SK-N-SH (cell line): ENCODE data around the gene CMTM2. TPM values are rescaled to one million over a fixed set of nuclear protein-coding genes. Genes with fewer than 3 reads are reported as not detected.

Experiments used
- CTCF ChIA-PET: fragments of 300-600, 350-600 bp; formaldehyde crosslinking; extraction: SDS; loops from one replicate; lab custom pipeline; 2021; lab: Yijun Ruan, JAX
- POLR2A ChIA-PET: fragments of 350-600 bp; sonication (Branson Sonifier 250); formaldehyde crosslinking; extraction: SDS; loops from one replicate; lab custom pipeline; 2020; ENCODE audit warnings: antibody characterized with exemption, inconsistent platforms; lab: Yijun Ruan, JAX
- DNase-seq: peaks from one replicate; pipeline ENCODE4 v3.0.0; 2012
- H2AFZ ChIP-seq: fragments of 200-600 bp; sonication (generic); 2 replicates; pipeline ENCODE4 v1.8.1; 2016; ENCODE audit warnings: antibody characterized with exemption, mild to moderate bottlenecking, low read depth
- H3F3A ChIP-seq: fragments of 200-600 bp; sonication (generic); replicated peaks from 2 replicates; pipeline ENCODE3; 2016; ENCODE audit warnings: antibody characterized with exemption, mild to moderate bottlenecking; ENCODE audit not compliant: insufficient read depth
- H3K27ac ChIP-seq, 2 experiments: fragments of 200-500 bp in 1 of 2; fragments of 200-600 bp in 1 of 2; sonication (Bioruptor generic) in 1 of 2; sonication (generic), shearing (Covaris generic) in 1 of 2; 2 replicates each; pipeline versions ENCODE4 v1.5.1 to v1.6.1; 2014 to 2016; ENCODE audit warnings: low read depth in 2 of 2, inconsistent platforms in 1 of 2, low read length in 1 of 2, mild to moderate bottlenecking in 1 of 2, mixed read lengths in 1 of 2
- H3K27me3 ChIP-seq: fragments of 200-600 bp; sonication (generic), shearing (Covaris generic); 2 replicates; pipeline ENCODE4 v1.6.1; 2016; ENCODE audit warnings: mixed run types; ENCODE audit not compliant: insufficient read depth
- H3K36me3 ChIP-seq, 2 experiments: fragments of 200-500 bp in 1 of 2; fragments of 200-600 bp in 1 of 2; sonication (Bioruptor generic) in 1 of 2; sonication (generic) in 1 of 2; replicated peaks in 1 of 2; 2 replicates each; pipeline versions ENCODE3 to v1.5.1; 2014 to 2016; ENCODE audit warnings: low read length in 1 of 2, mild to moderate bottlenecking in 1 of 2; ENCODE audit not compliant: insufficient read depth in 2 of 2, control insufficient read depth in 1 of 2
- H3K4me1 ChIP-seq, 2 experiments: fragments of 200-500 bp in 1 of 2; fragments of 200-600 bp in 1 of 2; sonication (Bioruptor generic) in 1 of 2; sonication (generic), shearing (Covaris generic) in 1 of 2; 2 replicates each; pipeline versions ENCODE4 v1.5.1 to v1.6.1; 2014 to 2016; ENCODE audit warnings: low read depth in 1 of 2, low read length in 1 of 2, mixed run types in 1 of 2; ENCODE audit not compliant: insufficient read depth in 2 of 2, control insufficient read depth in 1 of 2
- H3K4me2 ChIP-seq: fragments of 200-600 bp; sonication (generic), shearing (Covaris generic); 2 replicates; pipeline ENCODE4 v1.6.1; 2017; ENCODE audit warnings: mixed run types
- H3K4me3 ChIP-seq, 2 experiments: fragments of 200-500 bp in 1 of 2; fragments of 200-600 bp in 1 of 2; sonication (Bioruptor generic) in 1 of 2; sonication (generic), shearing (Covaris generic) in 1 of 2; 2 replicates each; pipeline versions ENCODE4 v1.5.1 to v1.8.1; 2014 to 2016; ENCODE audit warnings: low read depth in 2 of 2, inconsistent platforms in 1 of 2, low read length in 1 of 2, mild to moderate bottlenecking in 1 of 2, mixed read lengths in 1 of 2, moderate library complexity in 1 of 2
- H3K79me2 ChIP-seq: fragments of 200-600 bp; sonication (generic); 2 replicates; pipeline ENCODE4 v1.8.1; 2017; ENCODE audit warnings: mild to moderate bottlenecking; ENCODE audit not compliant: insufficient read depth
- H3K9ac ChIP-seq: fragments of 200-600 bp; sonication (generic); 2 replicates; pipeline ENCODE4 v1.6.1; 2017; ENCODE audit warnings: mixed run types
- H3K9me2 ChIP-seq: fragments of 200-600 bp; sonication (generic); 2 replicates; pipeline ENCODE4 v1.6.1; 2017; ENCODE audit warnings: mixed run types
- H3K9me3 ChIP-seq: fragments of 200-600 bp; sonication (generic); 2 replicates; pipeline ENCODE4 v1.6.1; 2017; ENCODE audit warnings: mixed run types, mild to moderate bottlenecking, moderate library complexity
- H4K20me1 ChIP-seq: fragments of 200-600 bp; sonication (generic); 2 replicates; pipeline ENCODE4 v1.6.1; 2017; ENCODE audit warnings: mild to moderate bottlenecking, mixed run types; ENCODE audit not compliant: insufficient read depth
- FOXM1 ChIP-seq: IDR thresholded peaks from 2 replicates; pipeline ENCODE4 v1.4.0; 2012; ENCODE audit warnings: low read depth, mild to moderate bottlenecking
- IRF3 ChIP-seq: fragments of 150-350 bp; IDR thresholded peaks from 2 replicates; pipeline ENCODE4 v1.6.1; 2016; ENCODE audit warnings: mild to moderate bottlenecking, low read depth, low read length
- JUND ChIP-seq: IDR thresholded peaks from 2 replicates; pipeline ENCODE4 v1.4.0; 2012
- MAX ChIP-seq: IDR thresholded peaks from 2 replicates; pipeline ENCODE4 v1.4.0; 2012; ENCODE audit warnings: low read depth
- POLR2AphosphoS5 ChIP-seq: IDR thresholded peaks from 2 replicates; pipeline ENCODE4 v1.6.1; 2012; ENCODE audit warnings: low read depth, low read length
- SIN3A ChIP-seq: IDR thresholded peaks from 2 replicates; pipeline ENCODE4 v1.6.1; 2012; ENCODE audit warnings: low read depth, mild to moderate bottlenecking, low read length, moderate library complexity, borderline replicate concordance
- TEAD4 ChIP-seq: IDR thresholded peaks from 2 replicates; pipeline ENCODE4 v1.4.0; 2012; ENCODE audit warnings: mild to moderate bottlenecking, borderline replicate concordance; ENCODE audit not compliant: insufficient read depth
- USF1 ChIP-seq: IDR thresholded peaks from 2 replicates; pipeline ENCODE4 v1.4.0; 2012; ENCODE audit warnings: low read depth, borderline replicate concordance
- USF2 ChIP-seq: fragments of 150-350 bp; IDR thresholded peaks from 2 replicates; pipeline ENCODE4 v1.6.1; 2017; ENCODE audit warnings: antibody characterized with exemption, low read length, low read depth, borderline replicate concordance
- WGBS: methylation state at CpG from one replicate; pipeline ENCODE4 v1.1.6; 2017; ENCODE audit warnings: low lambda C conversion rate; 5-methylcytosine and 5-hydroxymethylcytosine counted together
- polyA plus RNA-seq, 3 experiments: library from polyadenylated mRNA; depleted of rRNA; stranded (reverse); fragments of >200 nt; gene quantifications; 2 replicates each; pipeline ENCODE4 v1.2.3, GENCODE V29; 2012
- small RNA-seq, 7 experiments: library from RNA; depleted of rRNA; stranded (forward); fragments of <200 nt; gene quantifications; one replicate each; pipeline ENCODE3, GENCODE V24; 2012

CMTM2 gene
- polyA plus RNA-seq, 1 of the 3 experiments (the other 2 are of a cell fraction) = not detected

GRCh38 chr16:66637806-66638205 is 58.5 kb downstream of the CMTM2 start:
- H3K9me3 ChIP-seq = no peaks in the 10 kb centered on the region
- H3K4me2 ChIP-seq = no peak overlapping the region
- H3K36me3 ChIP-seq = no peaks in the 10 kb centered on the region
- TF ChIP-seq SIN3A = no peak
- TF ChIP-seq USF2 = no peak
- no peak for TF ChIP-seq IRF3
- no peak for TF ChIP-seq USF1
- TF ChIP-seq TEAD4 = no peak
- TF ChIP-seq FOXM1 = no peak
- TF ChIP-seq POLR2AphosphoS5 = no peak
- no peak for TF ChIP-seq JUND
- TF ChIP-seq MAX = no peak
- H3F3A ChIP-seq = peaks cover 5% of the 10 kb centered on the region
- H3K4me1 ChIP-seq = no peaks in the 10 kb centered on the region
- WGBS = 83% methylated on average over 3 of the region's 3 CpGs
- no peak overlapping the region for H3K27ac ChIP-seq
- H3K4me3 ChIP-seq = no peak overlapping the region
- no peaks in the 10 kb centered on the region for H3K27me3 ChIP-seq
- no peaks in the 10 kb centered on the region for H4K20me1 ChIP-seq
- H3K9ac ChIP-seq = no peak overlapping the region
- ChIA-PET POLR2A (no interaction called here), CTCF (interaction anchor here (9.2 kb wide), 1 partner anchor 13 kb away, joined by 66 read pairs; no protein-coding TSS in a partner anchor)
- no peak for DNase-seq
- no peak overlapping the region for H2AFZ ChIP-seq
- peaks cover 5% of the 10 kb centered on the region; the same call in 1 of the 2 replicates for H3K79me2 ChIP-seq
- H3K9me2 ChIP-seq = no peaks in the 10 kb centered on the region

Small RNAs within 50 kb of the gene (small RNA-seq; reads per million reads assigned to genes)
- gene CKLF-CMTM1 = 0 reads per million in 7 experiments

Other genes with a start within 250 kb of the CMTM2 start
- not detected in 2 replicates for gene CDH5, start 212.8 kb upstream of the CMTM2 start, polyA plus RNA-seq (2012; rRNA removed)
- gene BEAN1, start 152.2 kb upstream of the CMTM2 start, polyA plus RNA-seq (2012; rRNA removed) = 0.07 TPM in 1 of 2 replicates, not detected in the other
- gene TK2, start 29.3 kb upstream of the CMTM2 start, polyA plus RNA-seq (2012; rRNA removed) = 25.2 and 37.6 TPM in 2 replicates
- gene CKLF, start 26.9 kb upstream of the CMTM2 start, polyA plus RNA-seq (2012; rRNA removed) = 179 and 211 TPM in 2 replicates
- gene CMTM1, start 13.0 kb upstream of the CMTM2 start, polyA plus RNA-seq (2012; rRNA removed) = 3.1 and 3.7 TPM in 2 replicates
- 64.2 and 69.4 TPM in 2 replicates for gene CMTM3, start 25.2 kb downstream of the CMTM2 start, polyA plus RNA-seq (2012; rRNA removed)
- gene CMTM4, start 117.3 kb downstream of the CMTM2 start, polyA plus RNA-seq (2012; rRNA removed) = 21.7 and 30.8 TPM in 2 replicates
- gene DYNC1LI2, start 172.1 kb downstream of the CMTM2 start, polyA plus RNA-seq (2012; rRNA removed) = 33.1 and 49.6 TPM in 2 replicates
- gene TERB1, start 222.1 kb downstream of the CMTM2 start, polyA plus RNA-seq (2012; rRNA removed) = 0.06 and 0.08 TPM in 2 replicates